Measurements from ENCODE around the gene INPP5B. TPM values are rescaled to one million over a fixed set of nuclear protein-coding genes. Genes with fewer than 3 reads are reported as not detected.

Gene INPP5B
- total RNA-seq, 1 experiment from 2014 or later, result 26.8 TPM

GRCh38 chr1:37994886-37995566 is 48.2 kb upstream of the INPP5B start (continued):
- TF ChIP-seq FOXP4 (CRISPR knock-in tag; IDR thresholded peaks at IDR 0.05), result no peak
- TF ChIP-seq SMAD3 (CRISPR knock-in tag; IDR thresholded peaks at IDR 0.05; ENCODE audit: borderline replicate concordance), result no peak
- no peak for TF ChIP-seq SMAD4 (CRISPR knock-in tag; IDR thresholded peaks at IDR 0.05)

DNA sequence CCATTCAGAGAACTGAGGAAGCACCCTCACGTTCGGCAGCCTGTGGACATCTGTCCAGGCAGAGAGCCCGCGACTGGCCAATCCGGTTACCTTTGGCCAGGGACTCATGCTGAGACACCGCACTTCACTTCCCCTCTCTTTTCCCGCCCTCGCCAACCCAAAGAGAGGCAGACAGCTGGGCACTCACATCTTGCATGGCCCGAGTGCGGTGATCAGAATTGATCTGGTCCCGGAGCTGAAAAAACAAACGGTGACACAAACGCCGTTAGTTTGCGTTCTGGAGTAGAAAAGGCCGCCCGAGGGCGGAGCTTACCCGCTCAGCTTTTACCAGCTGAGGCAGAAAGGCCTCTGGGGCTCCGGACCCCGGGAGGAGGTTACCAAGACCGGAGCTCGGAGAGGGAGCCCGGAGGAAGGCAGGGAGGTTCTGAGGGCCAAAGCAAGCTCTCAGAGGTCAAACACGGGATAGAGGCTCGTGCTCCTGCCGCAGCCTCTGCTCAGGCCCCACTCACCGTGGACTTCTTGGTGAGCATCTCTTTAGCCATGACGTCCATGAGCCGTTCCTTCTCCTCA is 42.6 kb upstream of the INPP5B start:
- Mint-ChIP-seq H3K27me3 (ENCODE audit: low read depth) (no peaks in the 10 kb centered on the region), H3K4me3 (peak overlapping the region; percentile 87), H3K4me1 (peaks cover 12% of the 10 kb centered on the region), H3K27ac (peak overlapping the region; percentile 53), H3K36me3 (peaks cover 32% of the 10 kb centered on the region), H3K9me3 (no peaks in the 10 kb centered on the region)
- ATAC-seq, result peak; percentile 7
- ChIA-PET POLR2A (interaction anchor here (0.6 to 1.1 kb wide), 3 partner anchors 10 to 24 kb away, joined by 3 to 4 read pairs (median 3); partner anchors contain the start of gene UTP11), CTCF (interaction anchor here (0.9 to 1.8 kb wide), 10 partner anchors 12 to 846 kb away, joined by 3 to 13 read pairs (median 6); partner anchors contain the start of genes MTF1 and UTP11)
- TF ChIP-seq ESRRA (CRISPR knock-in tag; IDR thresholded peaks at IDR 0.05; ENCODE audit: borderline replicate concordance) (0 out of 2 replicates have a peak, but pooled peaks have one; percentile 14), IRF2 (CRISPR knock-in tag; IDR thresholded peaks at IDR 0.05; ENCODE audit: borderline replicate concordance, low read depth) (no peak), KAT7 (CRISPR knock-in tag; IDR thresholded peaks at IDR 0.05; ENCODE audit: borderline replicate concordance) (0 out of 2 replicates have a peak, but pooled peaks have one; percentile 15)
- no peak for DNase-seq (ENCODE audit: low spot score)

DNA sequence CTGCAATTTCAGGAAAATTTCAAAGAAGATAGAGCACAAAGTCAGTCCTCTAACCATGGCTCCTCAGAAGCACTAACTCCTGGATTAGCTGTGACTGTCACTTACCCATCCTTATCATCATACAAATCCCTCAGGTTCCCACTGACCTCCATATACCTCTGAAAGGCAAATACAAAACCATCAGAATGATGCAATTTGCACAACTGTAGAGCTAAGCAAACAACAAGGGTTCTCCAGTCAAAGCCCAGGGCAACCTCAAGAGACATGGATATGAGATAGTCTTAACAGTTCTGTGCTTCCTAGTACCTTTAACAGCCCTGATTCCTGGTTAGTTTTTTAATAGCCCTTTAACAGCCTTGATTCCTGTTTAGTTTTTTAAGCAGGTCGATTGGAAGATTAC is 40.8 kb upstream of the INPP5B start:
- DNase-seq (ENCODE audit: low spot score) (no peak), ATAC-seq (no peak)
- Mint-ChIP-seq H3K9me3 (no peaks in the 10 kb centered on the region), H3K4me1 (peaks cover 12% of the 10 kb centered on the region), H3K36me3 (peaks cover 41% of the 10 kb centered on the region), H3K27me3 (ENCODE audit: low read depth) (no peaks in the 10 kb centered on the region), H3K4me3 (peak overlapping the region; percentile 87; the same call in 1 of the 2 replicates), H3K27ac (no peak overlapping the region; the same call in 1 of the 2 replicates)
- ChIA-PET CTCF (no interaction called here), POLR2A (interaction anchor here (0.5 kb wide), 1 partner anchor 225 kb away, joined by 6 read pairs; no protein-coding TSS in a partner anchor)
- no peak for TF ChIP-seq ZNF671 (CRISPR knock-in tag; IDR thresholded peaks at IDR 0.05)
- TF ChIP-seq GABPB1 (CRISPR knock-in tag; IDR thresholded peaks at IDR 0.05), result peak; percentile 93
- TF ChIP-seq, protein P1, sequence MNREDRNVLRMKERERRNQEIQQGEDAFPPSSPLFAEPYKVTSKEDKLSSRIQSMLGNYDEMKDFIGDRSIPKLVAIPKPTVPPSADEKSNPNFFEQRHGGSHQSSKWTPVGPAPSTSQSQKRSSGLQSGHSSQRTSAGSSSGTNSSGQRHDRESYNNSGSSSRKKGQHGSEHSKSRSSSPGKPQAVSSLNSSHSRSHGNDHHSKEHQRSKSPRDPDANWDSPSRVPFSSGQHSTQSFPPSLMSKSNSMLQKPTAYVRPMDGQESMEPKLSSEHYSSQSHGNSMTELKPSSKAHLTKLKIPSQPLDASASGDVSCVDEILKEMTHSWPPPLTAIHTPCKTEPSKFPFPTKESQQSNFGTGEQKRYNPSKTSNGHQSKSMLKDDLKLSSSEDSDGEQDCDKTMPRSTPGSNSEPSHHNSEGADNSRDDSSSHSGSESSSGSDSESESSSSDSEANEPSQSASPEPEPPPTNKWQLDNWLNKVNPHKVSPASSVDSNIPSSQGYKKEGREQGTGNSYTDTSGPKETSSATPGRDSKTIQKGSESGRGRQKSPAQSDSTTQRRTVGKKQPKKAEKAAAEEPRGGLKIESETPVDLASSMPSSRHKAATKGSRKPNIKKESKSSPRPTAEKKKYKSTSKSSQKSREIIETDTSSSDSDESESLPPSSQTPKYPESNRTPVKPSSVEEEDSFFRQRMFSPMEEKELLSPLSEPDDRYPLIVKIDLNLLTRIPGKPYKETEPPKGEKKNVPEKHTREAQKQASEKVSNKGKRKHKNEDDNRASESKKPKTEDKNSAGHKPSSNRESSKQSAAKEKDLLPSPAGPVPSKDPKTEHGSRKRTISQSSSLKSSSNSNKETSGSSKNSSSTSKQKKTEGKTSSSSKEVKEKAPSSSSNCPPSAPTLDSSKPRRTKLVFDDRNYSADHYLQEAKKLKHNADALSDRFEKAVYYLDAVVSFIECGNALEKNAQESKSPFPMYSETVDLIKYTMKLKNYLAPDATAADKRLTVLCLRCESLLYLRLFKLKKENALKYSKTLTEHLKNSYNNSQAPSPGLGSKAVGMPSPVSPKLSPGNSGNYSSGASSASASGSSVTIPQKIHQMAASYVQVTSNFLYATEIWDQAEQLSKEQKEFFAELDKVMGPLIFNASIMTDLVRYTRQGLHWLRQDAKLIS (CRISPR knock-in tag; IDR thresholded peaks at IDR 0.05; ENCODE audit: borderline replicate concordance), result no peak
- no peak for TF ChIP-seq STAT6 (CRISPR knock-in tag; conservative IDR thresholded peaks at IDR 0.05; ENCODE audit: low read depth)
